Measurements from ENCODE around the gene FBXL2.
"Not testable (repeated sequence)": the region's sequence is repeated elsewhere in the genome, so short reads cannot be mapped to it uniquely, and the experiment has no call there.

The FBXL2 gene

GRCh38 chr3:33398410-33398809 is 121.2 kb downstream of the FBXL2 start:
- H3K4me3 ChIP-seq (replicated peaks; ENCODE audit: low read depth, low read length), result no peak overlapping the region
- DNase-seq (ENCODE audit: extremely low read depth, low read depth), result no peak
- TF ChIP-seq CTCF (IDR thresholded peaks at IDR 0.05; ENCODE audit: low read depth, low read length, missing control alignments), result no peak

- no peak for DNase-seq (ENCODE audit: extremely low read depth, low read depth)
- no peak overlapping the region for H3K4me3 ChIP-seq (replicated peaks; ENCODE audit: low read depth, low read length)
- TF ChIP-seq CTCF (IDR thresholded peaks at IDR 0.05; ENCODE audit: low read depth, low read length, missing control alignments), result no peak
Measured at GRCh38 chr3:33401781-33402180, 124.5 kb downstream of the FBXL2 start.

- DNase-seq (ENCODE audit: extremely low read depth, low read depth), result no peak
- no peak for TF ChIP-seq CTCF (IDR thresholded peaks at IDR 0.05; ENCODE audit: low read depth, low read length, missing control alignments)
- no peak overlapping the region for H3K4me3 ChIP-seq (replicated peaks; ENCODE audit: low read depth, low read length)
Measured at GRCh38 chr3:33402936-33403335, 125.7 kb downstream of the FBXL2 start.

GRCh38 chr3:33403756-33404155 is 126.5 kb downstream of the FBXL2 start:
- no peak overlapping the region for H3K4me3 ChIP-seq (replicated peaks; ENCODE audit: low read depth, low read length)
- DNase-seq (ENCODE audit: extremely low read depth, low read depth), result no peak
- TF ChIP-seq CTCF (IDR thresholded peaks at IDR 0.05; ENCODE audit: low read depth, low read length, missing control alignments), result no peak

- DNase-seq (ENCODE audit: extremely low read depth, low read depth); H3K4me3 ChIP-seq (replicated peaks; ENCODE audit: low read depth, low read length): not testable (repeated sequence)
Measured at GRCh38 chr3:33410816-33411215, 133.6 kb downstream of the FBXL2 start.

GRCh38 chr3:33417066-33417673 is 139.9 kb downstream of the FBXL2 start:
- no peak overlapping the region for H3K4me3 ChIP-seq (replicated peaks; ENCODE audit: low read depth, low read length)
- TF ChIP-seq CTCF (IDR thresholded peaks at IDR 0.05; ENCODE audit: low read depth, low read length, missing control alignments), result no peak
- no peak for DNase-seq (ENCODE audit: extremely low read depth, low read depth)

- H3K4me3 ChIP-seq (replicated peaks; ENCODE audit: low read depth, low read length), result no peak overlapping the region
- DNase-seq (ENCODE audit: extremely low read depth, low read depth), result no peak
- no peak for TF ChIP-seq CTCF (IDR thresholded peaks at IDR 0.05; ENCODE audit: low read depth, low read length, missing control alignments)
Measured at GRCh38 chr3:33419948-33420347, 142.7 kb downstream of the FBXL2 start.

Measured in HFF-Myc (cell line).